ENCODE data around the gene ROGDI. TPM values are rescaled to one million over a fixed set of nuclear protein-coding genes. Genes with fewer than 3 reads are reported as not detected.

ROGDI gene
- polyA plus RNA-seq, 2 of the 4 experiments (the other 2 are of a cell fraction), result 7.2 to 15.1 TPM

DNA sequence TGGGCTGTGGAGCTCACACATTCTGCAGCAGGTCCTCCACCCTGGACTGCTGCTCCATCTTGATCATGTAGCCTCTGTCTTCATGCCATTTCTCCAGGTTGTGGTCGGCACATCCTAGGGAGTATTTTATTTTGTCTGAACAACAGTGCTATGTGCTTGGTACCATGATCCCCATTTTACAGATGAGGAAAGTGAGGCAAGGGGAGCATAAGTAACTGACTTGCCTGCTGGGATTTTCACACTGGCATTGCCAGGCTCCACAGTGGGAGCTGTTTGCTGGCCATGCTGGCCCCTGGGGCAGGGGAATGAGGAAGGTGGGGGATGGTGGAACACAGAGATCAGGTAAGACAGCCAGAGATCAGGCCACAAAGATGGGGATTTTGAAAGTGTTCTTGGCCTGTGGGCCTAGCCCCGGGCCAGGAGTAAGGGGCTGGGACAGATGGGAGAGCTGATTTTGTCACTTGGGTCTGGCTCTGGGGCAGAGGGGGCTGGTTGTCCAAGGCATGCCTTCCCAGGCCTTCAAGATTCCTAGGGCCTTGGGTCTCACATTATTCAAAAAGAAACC, 26.2 kb downstream of the ROGDI start:
- TF ChIP-seq HES2 (IDR thresholded peaks at IDR 0.05) (no peak), ZC3H11A (IDR thresholded peaks at IDR 0.05) (no peak), KDM5A (IDR thresholded peaks at IDR 0.05) (no peak)
- Histone ChIP-seq H3K4me3 (no peak overlapping the region), H3K4me2 (no peak overlapping the region), H3K9me3 (no peaks in the 10 kb centered on the region), H3K4me1 (no peaks in the 10 kb centered on the region), H3K27ac (no peak overlapping the region)
- ATAC-seq (no peak), FAIRE-seq (no peak), DNase-seq (ENCODE audit: low read depth in 1 of 2, low spot score in 1 of 2) (no peak)
- ChIA-PET CTCF (interaction anchor here (1.1 to 1.6 kb wide), 2 partner anchors 17 to 180 kb away, joined by 3 to 4 read pairs; no protein-coding TSS in a partner anchor), POLR2A (no interaction called here)
- 68% methylated on average over 2 of the region's 2 CpGs for WGBS (ENCODE audit: missing lambda C conversion rate)

GRCh38 chr16:4775005-4775404, 27.4 kb downstream of the ROGDI start:
- Histone ChIP-seq H3K9me3 (no peaks in the 10 kb centered on the region), H3K4me1 (no peaks in the 10 kb centered on the region), H3K4me3 (no peak overlapping the region), H3K4me2 (no peak overlapping the region), H3K27ac (no peak overlapping the region)
- ATAC-seq, result 0 out of 6 replicates have a peak, but pooled peaks of 1 of the 2 experiments have one; percentile 34
- POLR2A ChIA-PET, result no interaction called here
- WGBS (ENCODE audit: missing lambda C conversion rate), result 82% methylated on average over 5 of the region's 13 CpGs
- CTCF ChIA-PET, result interaction anchor here (1.0 to 1.6 kb wide), 2 partner anchors 13 to 181 kb away, joined by 3 to 4 read pairs; partner anchors contain the start of gene SEPTIN12
- no peak for TF ChIP-seq KDM1A (IDR thresholded peaks at IDR 0.05; ENCODE audit: low read depth)
- no peak for TF ChIP-seq HDAC2 (IDR thresholded peaks at IDR 0.05)
- TF ChIP-seq JUNB (IDR thresholded peaks at IDR 0.05), result no peak
- no peak for TF ChIP-seq RARB (CRISPR knock-in tag; IDR thresholded peaks at IDR 0.05)
- TF ChIP-seq MAZ (IDR thresholded peaks at IDR 0.05; ENCODE audit: borderline replicate concordance, low read depth, low read length), result no peak
- no peak for TF ChIP-seq HEYL (CRISPR knock-in tag; IDR thresholded peaks at IDR 0.05)
- TF ChIP-seq USF2 (IDR thresholded peaks at IDR 0.05), result no peak
- TF ChIP-seq CHD4 (IDR thresholded peaks at IDR 0.05; ENCODE audit: borderline replicate concordance), result no peak
- TF ChIP-seq, protein P1, sequence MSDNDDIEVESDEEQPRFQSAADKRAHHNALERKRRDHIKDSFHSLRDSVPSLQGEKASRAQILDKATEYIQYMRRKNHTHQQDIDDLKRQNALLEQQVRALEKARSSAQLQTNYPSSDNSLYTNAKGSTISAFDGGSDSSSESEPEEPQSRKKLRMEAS (IDR thresholded peaks at IDR 0.05), result no peak
- TF ChIP-seq JUN (IDR thresholded peaks at IDR 0.05), result no peak
- no peak for TF ChIP-seq NR3C1 (IDR thresholded peaks at IDR 0.05)
- TF ChIP-seq RCOR1 (IDR thresholded peaks at IDR 0.05; ENCODE audit: low read depth, low read length), result no peak
- TF ChIP-seq TP53 (CRISPR knock-in tag; IDR thresholded peaks at IDR 0.05), result no peak
- no peak for TF ChIP-seq REST (IDR thresholded peaks at IDR 0.05)
- TF ChIP-seq CBX8 (IDR thresholded peaks at IDR 0.05), result no peak
- no peak for TF ChIP-seq MAFK (IDR thresholded peaks at IDR 0.05; ENCODE audit: partially characterized antibody)
- TF ChIP-seq ZSCAN20 (CRISPR knock-in tag; IDR thresholded peaks at IDR 0.05), result no peak
- TF ChIP-seq CHD2 (IDR thresholded peaks at IDR 0.05; ENCODE audit: low read length, partially characterized antibody), result no peak
- DNase-seq (ENCODE audit: low read depth in 1 of 2, low spot score in 1 of 2), result no peak
- FAIRE-seq, result no peak

Data from A549 (cell line).